WTC11 (cell line): ENCODE results near the gene SGCD. TPM values are rescaled to one million over a fixed set of nuclear protein-coding genes. Genes with fewer than 3 reads are reported as not detected.

ENCODE experiments used
- ATAC-seq: fragments of 200-7000 bp; cut with Tn5 transposase; 2 replicates; pipeline ENCODE4 v1.10.0; 2021; ENCODE audit warnings: mild to moderate bottlenecking, moderate library complexity
- CTCF ChIA-PET: fragments of 300-600 bp; sonication (Branson Sonifier 250); formaldehyde crosslinking; loops from one replicate; lab custom pipeline; 2021; ENCODE audit warnings: antibody characterized with exemption; lab: Charles Lee
- POLR2A ChIA-PET: fragments of 350-600 bp; sonication (Branson Sonifier 250); formaldehyde crosslinking; loops from one replicate; lab custom pipeline; 2021; ENCODE audit warnings: antibody characterized with exemption; lab: Charles Lee
- DNase-seq: peaks from one replicate; pipeline ENCODE4 v3.0.0; 2021; ENCODE audit warnings: low spot score
- H3K27ac Mint-ChIP-seq: 2 replicates; pipeline ENCODE4 v1.8.0; 2021; ENCODE audit warnings: mixed read lengths
- H3K27me3 Mint-ChIP-seq: 2 replicates; pipeline ENCODE4 v1.8.0; 2021; ENCODE audit warnings: low read depth, mild to moderate bottlenecking, moderate library complexity, mixed read lengths
- H3K36me3 Mint-ChIP-seq: 2 replicates; pipeline ENCODE4 v1.8.0; 2021; ENCODE audit warnings: mixed read lengths
- H3K4me1 Mint-ChIP-seq: 2 replicates; pipeline ENCODE4 v1.8.0; 2022; ENCODE audit warnings: mixed read lengths
- H3K4me3 Mint-ChIP-seq: 2 replicates; pipeline ENCODE4 v1.8.0; 2021; ENCODE audit warnings: mild to moderate bottlenecking, moderate library complexity, mixed read lengths
- H3K9me3 Mint-ChIP-seq: 2 replicates; pipeline ENCODE4 v1.8.0; 2021; ENCODE audit warnings: mixed read lengths
- ATF1 ChIP-seq: sonication (generic); formaldehyde crosslinking; IDR thresholded peaks from 2 replicates; pipeline ENCODE4 v1.8.1; 2023; ENCODE audit warnings: mild to moderate bottlenecking, moderate library complexity, missing genetic modification reagents
- FOXK1 ChIP-seq: sonication (generic); formaldehyde crosslinking; IDR thresholded peaks from 2 replicates; pipeline ENCODE4 v1.8.0; 2022; ENCODE audit warnings: mild to moderate bottlenecking, moderate library complexity, missing genetic modification reagents
- IRF2 ChIP-seq: sonication (generic); formaldehyde crosslinking; IDR thresholded peaks from 2 replicates; pipeline ENCODE4 v1.8.0; 2022; ENCODE audit warnings: low read depth, missing genetic modification reagents, borderline replicate concordance
- KAT7 ChIP-seq: sonication (generic); formaldehyde crosslinking; IDR thresholded peaks from 2 replicates; pipeline ENCODE4 v1.8.1; 2023; ENCODE audit warnings: missing genetic modification reagents, mild to moderate bottlenecking, borderline replicate concordance
- NFE2L1 ChIP-seq: sonication (generic); formaldehyde crosslinking; IDR thresholded peaks from 2 replicates; pipeline ENCODE4 v1.8.1; 2023; ENCODE audit warnings: missing genetic modification reagents
- NR2C2 ChIP-seq: sonication (generic); formaldehyde crosslinking; IDR thresholded peaks from 2 replicates; pipeline ENCODE4 v1.8.0; 2022; ENCODE audit warnings: mild to moderate bottlenecking, missing genetic modification reagents
- OVOL2 ChIP-seq: fragments of 250-450 bp; sonication (Bioruptor Pico); IDR thresholded peaks from 2 replicates; pipeline ENCODE4 v1.9.0; 2021; ENCODE audit warnings: mild to moderate bottlenecking, borderline replicate concordance
- RELA ChIP-seq: sonication (generic); formaldehyde crosslinking; IDR thresholded peaks from 2 replicates; pipeline ENCODE4 v1.8.1; 2022; ENCODE audit warnings: missing genetic modification reagents, mild to moderate bottlenecking, borderline replicate concordance
- SMAD3 ChIP-seq: sonication (generic); formaldehyde crosslinking; IDR thresholded peaks from 2 replicates; pipeline ENCODE4 v1.8.0; 2022; ENCODE audit warnings: missing genetic modification reagents, mild to moderate bottlenecking, borderline replicate concordance
- TCF7 ChIP-seq: sonication (generic); formaldehyde crosslinking; IDR thresholded peaks from 2 replicates; pipeline ENCODE4 v1.8.0; 2022; ENCODE audit warnings: mild to moderate bottlenecking, low read depth, missing genetic modification reagents, moderate library complexity
- ZNF219 ChIP-seq: sonication (generic); formaldehyde crosslinking; IDR thresholded peaks from 2 replicates; pipeline ENCODE4 v1.8.0; 2023; ENCODE audit warnings: missing genetic modification reagents, mild to moderate bottlenecking, borderline replicate concordance
- ZNF263 ChIP-seq: sonication (generic); formaldehyde crosslinking; IDR thresholded peaks from 2 replicates; pipeline ENCODE4 v1.8.1; 2022; ENCODE audit warnings: low read depth, mild to moderate bottlenecking, moderate library complexity, missing genetic modification reagents
- ZNF671 ChIP-seq: fragments of 250-450 bp; sonication (Bioruptor Pico); IDR thresholded peaks from 2 replicates; pipeline ENCODE4 v1.8.0; 2021; ENCODE audit warnings: mild to moderate bottlenecking
- total RNA-seq: library from RNA; stranded (reverse); gene quantifications from 3 replicates; pipeline ENCODE4 v1.2.3, GENCODE V29; 2021
- TF ChIP-seq, protein P1 (sequence below): sonication (generic); formaldehyde crosslinking; IDR thresholded peaks from 2 replicates; pipeline ENCODE4 v1.8.0; 2023; ENCODE audit warnings: missing genetic modification reagents, mild to moderate bottlenecking, borderline replicate concordance
- TF ChIP-seq, protein P2 (sequence below): sonication (generic); formaldehyde crosslinking; IDR thresholded peaks from 2 replicates; pipeline ENCODE4 v1.8.1; 2022; ENCODE audit warnings: mild to moderate bottlenecking, missing genetic modification reagents, moderate library complexity, borderline replicate concordance
- TF ChIP-seq, protein P3 (sequence below): sonication (generic); formaldehyde crosslinking; IDR thresholded peaks from 2 replicates; pipeline ENCODE4 v1.8.1; 2023; ENCODE audit warnings: mild to moderate bottlenecking, moderate library complexity, missing genetic modification reagents
- TF ChIP-seq, protein P4 (sequence below): fragments of 200-600 bp; IDR thresholded peaks from 2 replicates; pipeline ENCODE4 v1.8.0; 2022; ENCODE audit warnings: antibody characterized with exemption
- TF ChIP-seq, protein P5 (sequence below): fragments of 250-450 bp; sonication (Bioruptor Pico); IDR thresholded peaks from 2 replicates; pipeline ENCODE4 v1.8.0; 2021; ENCODE audit warnings: mild to moderate bottlenecking
- TF ChIP-seq, protein P6 (sequence below): sonication (generic); formaldehyde crosslinking; IDR thresholded peaks from 2 replicates; pipeline ENCODE4 v1.8.0; 2023; ENCODE audit warnings: missing genetic modification reagents
- TF ChIP-seq, protein P7 (sequence below): fragments of 250-450 bp; sonication (Bioruptor Pico); IDR thresholded peaks from 2 replicates; pipeline ENCODE4 v1.9.0; 2021; ENCODE audit warnings: mild to moderate bottlenecking, borderline replicate concordance

Gene SGCD
- total RNA-seq, 1 experiment from 2014 or later: 0.33 TPM

DNA sequence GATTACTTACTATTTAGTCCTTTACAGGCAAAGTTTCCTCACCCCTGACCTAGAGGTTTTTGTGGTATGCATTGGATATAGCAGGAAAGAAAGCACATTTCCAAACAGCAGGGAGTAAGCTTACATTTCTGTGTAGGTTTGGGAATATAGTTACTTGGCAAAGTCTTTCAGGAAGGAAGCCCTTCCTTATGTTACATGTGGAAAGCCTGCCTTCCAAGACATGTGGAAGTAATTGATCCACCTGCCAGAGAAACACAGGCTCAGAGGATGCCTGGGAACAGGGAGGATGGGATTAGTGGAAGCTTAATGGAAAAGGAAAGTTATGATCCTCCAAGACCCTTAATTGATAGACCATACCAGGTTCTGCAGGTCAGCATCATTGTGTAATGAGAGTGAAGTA is 435.8 kb downstream of the SGCD start:
- ChIA-PET POLR2A (no interaction called here), CTCF (no interaction called here)
- TF ChIP-seq SMAD3 (CRISPR knock-in tag): no peak
- TF ChIP-seq, protein P1, sequence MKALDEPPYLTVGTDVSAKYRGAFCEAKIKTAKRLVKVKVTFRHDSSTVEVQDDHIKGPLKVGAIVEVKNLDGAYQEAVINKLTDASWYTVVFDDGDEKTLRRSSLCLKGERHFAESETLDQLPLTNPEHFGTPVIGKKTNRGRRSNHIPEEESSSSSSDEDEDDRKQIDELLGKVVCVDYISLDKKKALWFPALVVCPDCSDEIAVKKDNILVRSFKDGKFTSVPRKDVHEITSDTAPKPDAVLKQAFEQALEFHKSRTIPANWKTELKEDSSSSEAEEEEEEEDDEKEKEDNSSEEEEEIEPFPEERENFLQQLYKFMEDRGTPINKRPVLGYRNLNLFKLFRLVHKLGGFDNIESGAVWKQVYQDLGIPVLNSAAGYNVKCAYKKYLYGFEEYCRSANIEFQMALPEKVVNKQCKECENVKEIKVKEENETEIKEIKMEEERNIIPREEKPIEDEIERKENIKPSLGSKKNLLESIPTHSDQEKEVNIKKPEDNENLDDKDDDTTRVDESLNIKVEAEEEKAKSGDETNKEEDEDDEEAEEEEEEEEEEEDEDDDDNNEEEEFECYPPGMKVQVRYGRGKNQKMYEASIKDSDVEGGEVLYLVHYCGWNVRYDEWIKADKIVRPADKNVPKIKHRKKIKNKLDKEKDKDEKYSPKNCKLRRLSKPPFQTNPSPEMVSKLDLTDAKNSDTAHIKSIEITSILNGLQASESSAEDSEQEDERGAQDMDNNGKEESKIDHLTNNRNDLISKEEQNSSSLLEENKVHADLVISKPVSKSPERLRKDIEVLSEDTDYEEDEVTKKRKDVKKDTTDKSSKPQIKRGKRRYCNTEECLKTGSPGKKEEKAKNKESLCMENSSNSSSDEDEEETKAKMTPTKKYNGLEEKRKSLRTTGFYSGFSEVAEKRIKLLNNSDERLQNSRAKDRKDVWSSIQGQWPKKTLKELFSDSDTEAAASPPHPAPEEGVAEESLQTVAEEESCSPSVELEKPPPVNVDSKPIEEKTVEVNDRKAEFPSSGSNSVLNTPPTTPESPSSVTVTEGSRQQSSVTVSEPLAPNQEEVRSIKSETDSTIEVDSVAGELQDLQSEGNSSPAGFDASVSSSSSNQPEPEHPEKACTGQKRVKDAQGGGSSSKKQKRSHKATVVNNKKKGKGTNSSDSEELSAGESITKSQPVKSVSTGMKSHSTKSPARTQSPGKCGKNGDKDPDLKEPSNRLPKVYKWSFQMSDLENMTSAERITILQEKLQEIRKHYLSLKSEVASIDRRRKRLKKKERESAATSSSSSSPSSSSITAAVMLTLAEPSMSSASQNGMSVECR: no peak
- TF ChIP-seq FOXK1 (CRISPR knock-in tag): no peak
- no peak for TF ChIP-seq OVOL2 (CRISPR knock-in tag)
- TF ChIP-seq NR2C2 (CRISPR knock-in tag): no peak
- TF ChIP-seq, protein P2, sequence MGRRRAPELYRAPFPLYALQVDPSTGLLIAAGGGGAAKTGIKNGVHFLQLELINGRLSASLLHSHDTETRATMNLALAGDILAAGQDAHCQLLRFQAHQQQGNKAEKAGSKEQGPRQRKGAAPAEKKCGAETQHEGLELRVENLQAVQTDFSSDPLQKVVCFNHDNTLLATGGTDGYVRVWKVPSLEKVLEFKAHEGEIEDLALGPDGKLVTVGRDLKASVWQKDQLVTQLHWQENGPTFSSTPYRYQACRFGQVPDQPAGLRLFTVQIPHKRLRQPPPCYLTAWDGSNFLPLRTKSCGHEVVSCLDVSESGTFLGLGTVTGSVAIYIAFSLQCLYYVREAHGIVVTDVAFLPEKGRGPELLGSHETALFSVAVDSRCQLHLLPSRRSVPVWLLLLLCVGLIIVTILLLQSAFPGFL (CRISPR knock-in tag): no peak
- TF ChIP-seq RELA (CRISPR knock-in tag): no peak
- no peak for TF ChIP-seq ATF1 (CRISPR knock-in tag)
- TF ChIP-seq, protein P3, sequence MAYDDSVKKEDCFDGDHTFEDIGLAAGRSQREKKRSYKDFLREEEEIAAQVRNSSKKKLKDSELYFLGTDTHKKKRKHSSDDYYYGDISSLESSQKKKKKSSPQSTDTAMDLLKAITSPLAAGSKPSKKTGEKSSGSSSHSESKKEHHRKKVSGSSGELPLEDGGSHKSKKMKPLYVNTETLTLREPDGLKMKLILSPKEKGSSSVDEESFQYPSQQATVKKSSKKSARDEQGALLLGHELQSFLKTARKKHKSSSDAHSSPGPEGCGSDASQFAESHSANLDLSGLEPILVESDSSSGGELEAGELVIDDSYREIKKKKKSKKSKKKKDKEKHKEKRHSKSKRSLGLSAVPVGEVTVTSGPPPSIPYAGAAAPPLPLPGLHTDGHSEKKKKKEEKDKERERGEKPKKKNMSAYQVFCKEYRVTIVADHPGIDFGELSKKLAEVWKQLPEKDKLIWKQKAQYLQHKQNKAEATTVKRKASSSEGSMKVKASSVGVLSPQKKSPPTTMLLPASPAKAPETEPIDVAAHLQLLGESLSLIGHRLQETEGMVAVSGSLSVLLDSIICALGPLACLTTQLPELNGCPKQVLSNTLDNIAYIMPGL: no peak
- TF ChIP-seq, protein P4, sequence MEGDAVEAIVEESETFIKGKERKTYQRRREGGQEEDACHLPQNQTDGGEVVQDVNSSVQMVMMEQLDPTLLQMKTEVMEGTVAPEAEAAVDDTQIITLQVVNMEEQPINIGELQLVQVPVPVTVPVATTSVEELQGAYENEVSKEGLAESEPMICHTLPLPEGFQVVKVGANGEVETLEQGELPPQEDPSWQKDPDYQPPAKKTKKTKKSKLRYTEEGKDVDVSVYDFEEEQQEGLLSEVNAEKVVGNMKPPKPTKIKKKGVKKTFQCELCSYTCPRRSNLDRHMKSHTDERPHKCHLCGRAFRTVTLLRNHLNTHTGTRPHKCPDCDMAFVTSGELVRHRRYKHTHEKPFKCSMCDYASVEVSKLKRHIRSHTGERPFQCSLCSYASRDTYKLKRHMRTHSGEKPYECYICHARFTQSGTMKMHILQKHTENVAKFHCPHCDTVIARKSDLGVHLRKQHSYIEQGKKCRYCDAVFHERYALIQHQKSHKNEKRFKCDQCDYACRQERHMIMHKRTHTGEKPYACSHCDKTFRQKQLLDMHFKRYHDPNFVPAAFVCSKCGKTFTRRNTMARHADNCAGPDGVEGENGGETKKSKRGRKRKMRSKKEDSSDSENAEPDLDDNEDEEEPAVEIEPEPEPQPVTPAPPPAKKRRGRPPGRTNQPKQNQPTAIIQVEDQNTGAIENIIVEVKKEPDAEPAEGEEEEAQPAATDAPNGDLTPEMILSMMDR: no peak
- TF ChIP-seq ZNF263 (CRISPR knock-in tag): no peak
- TF ChIP-seq, protein P5, sequence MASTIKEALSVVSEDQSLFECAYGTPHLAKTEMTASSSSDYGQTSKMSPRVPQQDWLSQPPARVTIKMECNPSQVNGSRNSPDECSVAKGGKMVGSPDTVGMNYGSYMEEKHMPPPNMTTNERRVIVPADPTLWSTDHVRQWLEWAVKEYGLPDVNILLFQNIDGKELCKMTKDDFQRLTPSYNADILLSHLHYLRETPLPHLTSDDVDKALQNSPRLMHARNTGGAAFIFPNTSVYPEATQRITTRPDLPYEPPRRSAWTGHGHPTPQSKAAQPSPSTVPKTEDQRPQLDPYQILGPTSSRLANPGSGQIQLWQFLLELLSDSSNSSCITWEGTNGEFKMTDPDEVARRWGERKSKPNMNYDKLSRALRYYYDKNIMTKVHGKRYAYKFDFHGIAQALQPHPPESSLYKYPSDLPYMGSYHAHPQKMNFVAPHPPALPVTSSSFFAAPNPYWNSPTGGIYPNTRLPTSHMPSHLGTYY (CRISPR knock-in tag): no peak
- TF ChIP-seq, protein P6, sequence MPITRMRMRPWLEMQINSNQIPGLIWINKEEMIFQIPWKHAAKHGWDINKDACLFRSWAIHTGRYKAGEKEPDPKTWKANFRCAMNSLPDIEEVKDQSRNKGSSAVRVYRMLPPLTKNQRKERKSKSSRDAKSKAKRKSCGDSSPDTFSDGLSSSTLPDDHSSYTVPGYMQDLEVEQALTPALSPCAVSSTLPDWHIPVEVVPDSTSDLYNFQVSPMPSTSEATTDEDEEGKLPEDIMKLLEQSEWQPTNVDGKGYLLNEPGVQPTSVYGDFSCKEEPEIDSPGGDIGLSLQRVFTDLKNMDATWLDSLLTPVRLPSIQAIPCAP (CRISPR knock-in tag): no peak
- TF ChIP-seq, protein P7, sequence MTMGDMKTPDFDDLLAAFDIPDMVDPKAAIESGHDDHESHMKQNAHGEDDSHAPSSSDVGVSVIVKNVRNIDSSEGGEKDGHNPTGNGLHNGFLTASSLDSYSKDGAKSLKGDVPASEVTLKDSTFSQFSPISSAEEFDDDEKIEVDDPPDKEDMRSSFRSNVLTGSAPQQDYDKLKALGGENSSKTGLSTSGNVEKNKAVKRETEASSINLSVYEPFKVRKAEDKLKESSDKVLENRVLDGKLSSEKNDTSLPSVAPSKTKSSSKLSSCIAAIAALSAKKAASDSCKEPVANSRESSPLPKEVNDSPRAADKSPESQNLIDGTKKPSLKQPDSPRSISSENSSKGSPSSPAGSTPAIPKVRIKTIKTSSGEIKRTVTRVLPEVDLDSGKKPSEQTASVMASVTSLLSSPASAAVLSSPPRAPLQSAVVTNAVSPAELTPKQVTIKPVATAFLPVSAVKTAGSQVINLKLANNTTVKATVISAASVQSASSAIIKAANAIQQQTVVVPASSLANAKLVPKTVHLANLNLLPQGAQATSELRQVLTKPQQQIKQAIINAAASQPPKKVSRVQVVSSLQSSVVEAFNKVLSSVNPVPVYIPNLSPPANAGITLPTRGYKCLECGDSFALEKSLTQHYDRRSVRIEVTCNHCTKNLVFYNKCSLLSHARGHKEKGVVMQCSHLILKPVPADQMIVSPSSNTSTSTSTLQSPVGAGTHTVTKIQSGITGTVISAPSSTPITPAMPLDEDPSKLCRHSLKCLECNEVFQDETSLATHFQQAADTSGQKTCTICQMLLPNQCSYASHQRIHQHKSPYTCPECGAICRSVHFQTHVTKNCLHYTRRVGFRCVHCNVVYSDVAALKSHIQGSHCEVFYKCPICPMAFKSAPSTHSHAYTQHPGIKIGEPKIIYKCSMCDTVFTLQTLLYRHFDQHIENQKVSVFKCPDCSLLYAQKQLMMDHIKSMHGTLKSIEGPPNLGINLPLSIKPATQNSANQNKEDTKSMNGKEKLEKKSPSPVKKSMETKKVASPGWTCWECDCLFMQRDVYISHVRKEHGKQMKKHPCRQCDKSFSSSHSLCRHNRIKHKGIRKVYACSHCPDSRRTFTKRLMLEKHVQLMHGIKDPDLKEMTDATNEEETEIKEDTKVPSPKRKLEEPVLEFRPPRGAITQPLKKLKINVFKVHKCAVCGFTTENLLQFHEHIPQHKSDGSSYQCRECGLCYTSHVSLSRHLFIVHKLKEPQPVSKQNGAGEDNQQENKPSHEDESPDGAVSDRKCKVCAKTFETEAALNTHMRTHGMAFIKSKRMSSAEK (CRISPR knock-in tag): no peak
- TF ChIP-seq KAT7 (CRISPR knock-in tag): no peak
- no peak for TF ChIP-seq NFE2L1
- TF ChIP-seq IRF2: no peak
- TF ChIP-seq TCF7 (CRISPR knock-in tag): no peak
- TF ChIP-seq ZNF671 (CRISPR knock-in tag): no peak
- TF ChIP-seq ZNF219: no peak
- Mint-ChIP-seq H3K36me3 (no peaks in the 10 kb centered on the region), H3K9me3 (no peaks in the 10 kb centered on the region), H3K4me1 (peaks cover 20% of the 10 kb centered on the region), H3K4me3 (no peak overlapping the region), H3K27me3 (no peaks in the 10 kb centered on the region), H3K27ac (no peak overlapping the region)
- DNase-seq (no peak), ATAC-seq (no peak)
